Trophoblast cell (in vitro differentiated cells and primary cell): ENCODE results near the gene PLG.
"Not testable (repeated sequence)": the region's sequence is repeated elsewhere in the genome, so short reads cannot be mapped to it uniquely, and the experiment has no call there.

Experiments
- DNase-seq, 2 donors: peaks; one replicate each; pipeline ENCODE4 v3.0.0-alpha.2; 2016
- H2AFZ ChIP-seq: 2 replicates; pipeline ENCODE4 v1.6.1; 2013; ENCODE audit warnings: low read length, moderate library complexity, mild to moderate bottlenecking; ENCODE audit not compliant: insufficient read depth, poor library complexity
- H2AK5ac ChIP-seq: 2 replicates; pipeline ENCODE4 v1.6.1; 2013; ENCODE audit warnings: mild to moderate bottlenecking, low read length
- H2BK120ac ChIP-seq: 2 replicates; pipeline ENCODE4 v1.6.1; 2013; ENCODE audit warnings: low read length, mild to moderate bottlenecking, moderate library complexity; ENCODE audit not compliant: insufficient read depth, poor library complexity
- H2BK12ac ChIP-seq: 2 replicates; pipeline ENCODE4 v1.6.1; 2013; ENCODE audit warnings: mild to moderate bottlenecking, low read length, moderate library complexity
- H2BK5ac ChIP-seq: 2 replicates; pipeline ENCODE4 v1.6.1; 2013; ENCODE audit warnings: low read length, low read depth, moderate library complexity, mild to moderate bottlenecking; ENCODE audit not compliant: poor library complexity
- H3K14ac ChIP-seq: 2 replicates; pipeline ENCODE4 v1.6.1; 2013; ENCODE audit warnings: mild to moderate bottlenecking, low read length
- H3K18ac ChIP-seq: 2 replicates; pipeline ENCODE4 v1.6.1; 2013; ENCODE audit warnings: mild to moderate bottlenecking, low read length
- H3K23ac ChIP-seq: 2 replicates; pipeline ENCODE4 v1.6.1; 2013; ENCODE audit warnings: low read length
- H3K27ac ChIP-seq: 2 replicates; pipeline ENCODE4 v1.5.1; 2013; ENCODE audit warnings: low read depth, mild to moderate bottlenecking, inconsistent platforms, low read length, moderate library complexity
- H3K27me3 ChIP-seq: 2 replicates; pipeline ENCODE4 v1.6.1; 2013; ENCODE audit warnings: inconsistent platforms, mild to moderate bottlenecking, low read length, moderate library complexity; ENCODE audit not compliant: insufficient read depth
- H3K36me3 ChIP-seq, 2 experiments: 1 replicate in 1 of 2; 2 replicates in 1 of 2; pipeline ENCODE4 v1.6.1; 2013; ENCODE audit warnings: low read length in 2 of 2, mild to moderate bottlenecking in 2 of 2, moderate library complexity in 1 of 2; ENCODE audit not compliant: insufficient read depth in 2 of 2, control insufficient read depth in 1 of 2
- H3K4ac ChIP-seq: 2 replicates; pipeline ENCODE4 v1.6.1; 2013; ENCODE audit warnings: low read depth, mild to moderate bottlenecking, low read length, moderate library complexity
- H3K4me1 ChIP-seq, 2 experiments: 1 replicate in 1 of 2; 2 replicates in 1 of 2; pipeline ENCODE4 v1.6.1; 2013; ENCODE audit warnings: low read length in 2 of 2, mild to moderate bottlenecking in 2 of 2, moderate library complexity in 1 of 2; ENCODE audit not compliant: insufficient read depth in 2 of 2, control insufficient read depth in 1 of 2
- H3K4me2 ChIP-seq: 2 replicates; pipeline ENCODE4 v1.6.1; 2013; ENCODE audit warnings: inconsistent platforms, mild to moderate bottlenecking, low read length, moderate library complexity
- H3K4me3 ChIP-seq: 2 replicates; pipeline ENCODE4 v1.5.1; 2013; ENCODE audit warnings: mild to moderate bottlenecking, low read depth, low read length, inconsistent platforms
- H3K79me1 ChIP-seq: one replicate; pipeline ENCODE4 v1.6.1; 2013; ENCODE audit warnings: low read length
- H3K79me2 ChIP-seq: 2 replicates; pipeline ENCODE4 v1.6.1; 2013; ENCODE audit warnings: low read length, mild to moderate bottlenecking; ENCODE audit not compliant: control insufficient read depth, insufficient read depth, poor library complexity
- H3K9ac ChIP-seq: 2 replicates; pipeline ENCODE4 v1.6.1; 2013; ENCODE audit warnings: mild to moderate bottlenecking, low read length
- H3K9me3 ChIP-seq: 2 replicates; pipeline ENCODE4 v1.6.1; 2013; ENCODE audit warnings: low read depth, mild to moderate bottlenecking, control low read depth, inconsistent platforms, low read length; ENCODE audit not compliant: insufficient read depth
- H4K12ac ChIP-seq: 2 replicates; pipeline ENCODE4 v1.6.1; 2013; ENCODE audit warnings: low read depth, mild to moderate bottlenecking, low read length, moderate library complexity
- H4K8ac ChIP-seq: 2 replicates; pipeline ENCODE4 v1.6.1; 2013; ENCODE audit warnings: low read depth, mild to moderate bottlenecking, low read length, moderate library complexity
- H4K91ac ChIP-seq: one replicate; pipeline ENCODE4 v1.6.1; 2013; ENCODE audit warnings: low read depth, mild to moderate bottlenecking, low read length, moderate library complexity
- WGBS: extraction: QIAGEN DNeasy Blood & Tissue Kit; methylation state at CpG from one replicate; pipeline ENCODE4 v1.1.7; 2013; ENCODE audit warnings: missing lambda C conversion rate; ENCODE audit not compliant: insufficient read length, insufficient coverage; ENCODE audit errors: extremely low coverage; 5-methylcytosine and 5-hydroxymethylcytosine counted together

Gene PLG

GRCh38 chr6:160782228-160782627, 80.2 kb downstream of the PLG start:
- Histone ChIP-seq H3K79me2 (no peaks in the 10 kb centered on the region), H3K4me1 (no peaks in the 10 kb centered on the region), H3K14ac (no peak overlapping the region), H3K4me2 (no peak overlapping the region), H4K91ac (no peak overlapping the region), H4K8ac (no peak overlapping the region), H3K36me3 (no peaks in the 10 kb centered on the region), H2BK5ac (no peak overlapping the region), H3K23ac (no peak overlapping the region), H2BK12ac (no peak overlapping the region), H3K27me3 (no peaks in the 10 kb centered on the region), H3K4me3 (no peak overlapping the region), H3K79me1 (no peaks in the 10 kb centered on the region), H3K4ac (no peak overlapping the region), H2BK120ac (no peak overlapping the region), H3K9me3 (no peaks in the 10 kb centered on the region), H3K18ac (no peak overlapping the region), H4K12ac (no peak overlapping the region), H2AK5ac (no peak overlapping the region), H2AFZ (no peak overlapping the region), H3K9ac (no peak overlapping the region), H3K27ac (no peak overlapping the region)
- no CpG with 5 or more reads among the region's 1 CpG for WGBS
- DNase-seq, result no peak

GRCh38 chr6:160783741-160784140, 81.7 kb downstream of the PLG start:
- no peak overlapping the region for H3K14ac ChIP-seq
- H3K9ac ChIP-seq, result no peak overlapping the region
- no peak overlapping the region for H4K12ac ChIP-seq
- no peaks in the 10 kb centered on the region for H3K79me1 ChIP-seq
- no peak overlapping the region for H2AK5ac ChIP-seq
- H2AFZ ChIP-seq, result no peak overlapping the region
- H3K4me2 ChIP-seq, result no peak overlapping the region
- no peak for DNase-seq
- no peak overlapping the region for H3K4me3 ChIP-seq
- no peak overlapping the region for H2BK12ac ChIP-seq
- no peak overlapping the region for H2BK120ac ChIP-seq
- no peak overlapping the region for H3K23ac ChIP-seq
- no peak overlapping the region for H4K8ac ChIP-seq
- no peaks in the 10 kb centered on the region for H3K9me3 ChIP-seq
- H2BK5ac ChIP-seq, result no peak overlapping the region
- no peaks in the 10 kb centered on the region for H3K36me3 ChIP-seq
- no CpG with 5 or more reads among the region's 7 CpGs for WGBS
- no peak overlapping the region for H3K4ac ChIP-seq
- no peak overlapping the region for H4K91ac ChIP-seq
- no peaks in the 10 kb centered on the region for H3K27me3 ChIP-seq
- H3K79me2 ChIP-seq, result no peaks in the 10 kb centered on the region
- no peaks in the 10 kb centered on the region for H3K4me1 ChIP-seq
- no peak overlapping the region for H3K18ac ChIP-seq
- H3K27ac ChIP-seq, result no peak overlapping the region

GRCh38 chr6:160788126-160788525, 86.1 kb downstream of the PLG start:
- not testable (repeated sequence) for H3K79me1 ChIP-seq, H3K27ac ChIP-seq, H2BK5ac ChIP-seq, H3K4ac ChIP-seq, H3K18ac ChIP-seq, H4K12ac ChIP-seq, H3K79me2 ChIP-seq, H2BK120ac ChIP-seq, H4K91ac ChIP-seq, H3K14ac ChIP-seq, H4K8ac ChIP-seq, DNase-seq, H3K36me3 ChIP-seq, H3K9ac ChIP-seq, H3K27me3 ChIP-seq, H3K4me3 ChIP-seq, H3K9me3 ChIP-seq, H3K23ac ChIP-seq, H2AK5ac ChIP-seq, H2AFZ ChIP-seq, H3K4me2 ChIP-seq, H3K4me1 ChIP-seq, H2BK12ac ChIP-seq
- no CpG with 5 or more reads among the region's 3 CpGs for WGBS

GRCh38 chr6:160788806-160789205, 86.8 kb downstream of the PLG start:
- Histone ChIP-seq H3K27me3 (no peaks in the 10 kb centered on the region), H3K36me3 (no peaks in the 10 kb centered on the region), H4K8ac (no peak overlapping the region), H3K4me3 (no peak overlapping the region), H2BK12ac (no peak overlapping the region), H2AFZ (no peak overlapping the region), H2BK5ac (no peak overlapping the region), H3K4ac (no peak overlapping the region), H3K14ac (no peak overlapping the region), H3K4me1 (no peaks in the 10 kb centered on the region), H3K23ac (no peak overlapping the region), H3K4me2 (no peak overlapping the region), H3K79me1 (no peaks in the 10 kb centered on the region), H3K9me3 (peaks cover 2% of the 10 kb centered on the region), H2AK5ac (no peak overlapping the region), H4K91ac (no peak overlapping the region), H4K12ac (no peak overlapping the region), H3K79me2 (no peaks in the 10 kb centered on the region), H2BK120ac (no peak overlapping the region), H3K18ac (no peak overlapping the region), H3K9ac (no peak overlapping the region), H3K27ac (no peak overlapping the region)
- no peak for DNase-seq
- no CpG with 5 or more reads among the region's 4 CpGs for WGBS
